ENCODE results near the gene STUB1.

STUB1 gene

GRCh38 chr16:643050-643368, 37.2 kb upstream of the STUB1 start:
- TF ChIP-seq, protein P1, sequence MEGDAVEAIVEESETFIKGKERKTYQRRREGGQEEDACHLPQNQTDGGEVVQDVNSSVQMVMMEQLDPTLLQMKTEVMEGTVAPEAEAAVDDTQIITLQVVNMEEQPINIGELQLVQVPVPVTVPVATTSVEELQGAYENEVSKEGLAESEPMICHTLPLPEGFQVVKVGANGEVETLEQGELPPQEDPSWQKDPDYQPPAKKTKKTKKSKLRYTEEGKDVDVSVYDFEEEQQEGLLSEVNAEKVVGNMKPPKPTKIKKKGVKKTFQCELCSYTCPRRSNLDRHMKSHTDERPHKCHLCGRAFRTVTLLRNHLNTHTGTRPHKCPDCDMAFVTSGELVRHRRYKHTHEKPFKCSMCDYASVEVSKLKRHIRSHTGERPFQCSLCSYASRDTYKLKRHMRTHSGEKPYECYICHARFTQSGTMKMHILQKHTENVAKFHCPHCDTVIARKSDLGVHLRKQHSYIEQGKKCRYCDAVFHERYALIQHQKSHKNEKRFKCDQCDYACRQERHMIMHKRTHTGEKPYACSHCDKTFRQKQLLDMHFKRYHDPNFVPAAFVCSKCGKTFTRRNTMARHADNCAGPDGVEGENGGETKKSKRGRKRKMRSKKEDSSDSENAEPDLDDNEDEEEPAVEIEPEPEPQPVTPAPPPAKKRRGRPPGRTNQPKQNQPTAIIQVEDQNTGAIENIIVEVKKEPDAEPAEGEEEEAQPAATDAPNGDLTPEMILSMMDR (IDR thresholded peaks at IDR 0.05; ENCODE audit: low read depth, low read length), result no peak
- no peak for DNase-seq
- Histone ChIP-seq H3K4me3 (ENCODE audit: low read depth, low read length) (no peak overlapping the region), H3K27ac (no peak overlapping the region), H3K36me3 (no peaks in the 10 kb centered on the region; the same call in 1 of the 2 replicates), H3K9me3 (ENCODE audit: severe bottlenecking) (no peaks in the 10 kb centered on the region), H3K27me3 (ENCODE audit: insufficient read depth, low read depth, severe bottlenecking) (no peaks in the 10 kb centered on the region)

GRCh38 chr16:644556-644955, 35.7 kb upstream of the STUB1 start:
- Histone ChIP-seq H3K27ac (no peak overlapping the region), H3K9me3 (ENCODE audit: severe bottlenecking) (no peaks in the 10 kb centered on the region), H3K27me3 (ENCODE audit: insufficient read depth, low read depth, severe bottlenecking) (no peaks in the 10 kb centered on the region), H3K4me3 (ENCODE audit: low read depth, low read length) (no peak overlapping the region), H3K36me3 (no peaks in the 10 kb centered on the region; the same call in 1 of the 2 replicates)
- TF ChIP-seq, protein P1 (IDR thresholded peaks at IDR 0.05; ENCODE audit: low read depth, low read length), result no peak
- DNase-seq, result no peak

GRCh38 chr16:645852-646678, 34.1 kb upstream of the STUB1 start:
- DNase-seq, result no peak
- no peaks in the 10 kb centered on the region for H3K27me3 ChIP-seq (ENCODE audit: insufficient read depth, low read depth, severe bottlenecking)
- H3K4me3 ChIP-seq (ENCODE audit: low read depth, low read length), result no peak overlapping the region
- TF ChIP-seq, protein P1 (IDR thresholded peaks at IDR 0.05; ENCODE audit: low read depth, low read length), result no peak
- H3K9me3 ChIP-seq (ENCODE audit: severe bottlenecking), result no peaks in the 10 kb centered on the region
- H3K36me3 ChIP-seq, result peaks cover 9% of the 10 kb centered on the region
- H3K27ac ChIP-seq, result no peak overlapping the region

DNA sequence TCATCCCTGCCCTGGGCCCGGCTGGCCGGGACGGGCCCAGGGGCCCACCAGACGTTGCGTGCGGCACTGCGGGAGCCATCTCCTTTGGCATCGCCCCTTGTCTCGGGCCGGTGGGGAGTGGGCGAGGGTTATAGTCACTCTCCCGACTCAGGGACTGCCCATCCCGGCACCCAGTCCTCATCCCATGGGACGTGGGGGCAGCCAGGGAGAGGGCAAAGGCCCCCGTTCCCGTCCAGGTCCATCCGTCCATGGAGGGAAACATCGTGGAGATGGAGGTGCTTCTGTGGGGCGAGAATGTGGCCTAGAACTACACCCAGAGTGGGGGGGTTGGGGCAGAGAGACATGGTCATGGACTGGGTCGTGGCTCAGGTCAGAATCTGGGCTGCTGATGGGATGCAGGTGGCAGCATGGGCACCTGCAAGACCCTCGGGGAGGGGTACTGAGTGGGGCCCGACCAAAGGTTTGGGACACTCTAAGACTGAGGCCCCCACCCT, 33.5 kb upstream of the STUB1 start:
- Histone ChIP-seq H3K9me3 (ENCODE audit: severe bottlenecking) (no peaks in the 10 kb centered on the region), H3K4me3 (ENCODE audit: low read depth, low read length) (no peak overlapping the region), H3K36me3 (peaks cover 15% of the 10 kb centered on the region), H3K27me3 (ENCODE audit: insufficient read depth, low read depth, severe bottlenecking) (no peaks in the 10 kb centered on the region), H3K27ac (no peak overlapping the region)
- TF ChIP-seq, protein P1 (IDR thresholded peaks at IDR 0.05; ENCODE audit: low read depth, low read length), result no peak
- no peak for DNase-seq

GRCh38 chr16:647173-647902, 32.9 kb upstream of the STUB1 start:
- DNase-seq, result no peak
- H3K27ac ChIP-seq, result no peak overlapping the region
- H3K4me3 ChIP-seq (ENCODE audit: low read depth, low read length), result no peak overlapping the region

More at GRCh38 chr16:647173-647902, 32.9 kb upstream of the STUB1 start:
- Histone ChIP-seq H3K27me3 (ENCODE audit: insufficient read depth, low read depth, severe bottlenecking) (no peaks in the 10 kb centered on the region), H3K9me3 (ENCODE audit: severe bottlenecking) (no peaks in the 10 kb centered on the region), H3K36me3 (peaks cover 21% of the 10 kb centered on the region)
- TF ChIP-seq, protein P1 (IDR thresholded peaks at IDR 0.05; ENCODE audit: low read depth, low read length), result no peak

Measured in WERI-Rb-1 (cell line).